WTC11 (cell line): ENCODE data around the gene BCL7A. TPM values are rescaled to one million over a fixed set of nuclear protein-coding genes. Genes with fewer than 3 reads are reported as not detected.
A peak's percentile ranks its signal among the peaks of the same experiment; 100 is the strongest.

Experiments used
- ATAC-seq: fragments of 200-7000 bp; cut with Tn5 transposase; 2 replicates; pipeline ENCODE4 v1.10.0; 2021; ENCODE audit warnings: mild to moderate bottlenecking, moderate library complexity
- CTCF ChIA-PET: fragments of 300-600 bp; sonication (Branson Sonifier 250); formaldehyde crosslinking; loops from one replicate; lab custom pipeline; 2021; ENCODE audit warnings: antibody characterized with exemption; lab: Charles Lee
- POLR2A ChIA-PET: fragments of 350-600 bp; sonication (Branson Sonifier 250); formaldehyde crosslinking; loops from one replicate; lab custom pipeline; 2021; ENCODE audit warnings: antibody characterized with exemption; lab: Charles Lee
- DNase-seq: peaks from one replicate; pipeline ENCODE4 v3.0.0; 2021; ENCODE audit warnings: low spot score
- H3K27ac Mint-ChIP-seq: 2 replicates; pipeline ENCODE4 v1.8.0; 2021; ENCODE audit warnings: mixed read lengths
- H3K27me3 Mint-ChIP-seq: 2 replicates; pipeline ENCODE4 v1.8.0; 2021; ENCODE audit warnings: low read depth, mild to moderate bottlenecking, moderate library complexity, mixed read lengths
- H3K36me3 Mint-ChIP-seq: 2 replicates; pipeline ENCODE4 v1.8.0; 2021; ENCODE audit warnings: mixed read lengths
- H3K4me1 Mint-ChIP-seq: 2 replicates; pipeline ENCODE4 v1.8.0; 2022; ENCODE audit warnings: mixed read lengths
- H3K4me3 Mint-ChIP-seq: 2 replicates; pipeline ENCODE4 v1.8.0; 2021; ENCODE audit warnings: mild to moderate bottlenecking, moderate library complexity, mixed read lengths
- H3K9me3 Mint-ChIP-seq: 2 replicates; pipeline ENCODE4 v1.8.0; 2021; ENCODE audit warnings: mixed read lengths
- ATF1 ChIP-seq: sonication (generic); formaldehyde crosslinking; IDR thresholded peaks from 2 replicates; pipeline ENCODE4 v1.8.1; 2023; ENCODE audit warnings: mild to moderate bottlenecking, moderate library complexity, missing genetic modification reagents
- ATF6 ChIP-seq: sonication (generic); formaldehyde crosslinking; IDR thresholded peaks from 2 replicates; pipeline ENCODE4 v1.8.1; 2023; ENCODE audit warnings: mild to moderate bottlenecking, missing genetic modification reagents
- CBFB ChIP-seq: sonication (generic); formaldehyde crosslinking; IDR thresholded peaks from 2 replicates; pipeline ENCODE4 v1.8.1; 2022; ENCODE audit warnings: mild to moderate bottlenecking, low read depth, missing genetic modification reagents
- CTCF ChIP-seq: fragments of 200-600 bp; IDR thresholded peaks from 2 replicates; pipeline ENCODE4 v1.8.0; 2022; ENCODE audit warnings: antibody characterized with exemption
- JAZF1 ChIP-seq: fragments of 250-450 bp; sonication (Bioruptor Pico); IDR thresholded peaks from 2 replicates; pipeline ENCODE4 v1.9.0; 2021; ENCODE audit warnings: moderate library complexity, mild to moderate bottlenecking, inconsistent platforms
- JUN ChIP-seq: sonication (generic); formaldehyde crosslinking; IDR thresholded peaks from 2 replicates; pipeline ENCODE4 v1.8.0; 2023; ENCODE audit warnings: mild to moderate bottlenecking, missing genetic modification reagents
- NR3C1 ChIP-seq: sonication (generic); formaldehyde crosslinking; conservative IDR thresholded peaks from 2 replicates; pipeline ENCODE4 v1.8.1; 2023; ENCODE audit warnings: low read depth, mild to moderate bottlenecking, missing genetic modification reagents
- OVOL2 ChIP-seq: fragments of 250-450 bp; sonication (Bioruptor Pico); IDR thresholded peaks from 2 replicates; pipeline ENCODE4 v1.9.0; 2021; ENCODE audit warnings: mild to moderate bottlenecking, borderline replicate concordance
- RELA ChIP-seq: sonication (generic); formaldehyde crosslinking; IDR thresholded peaks from 2 replicates; pipeline ENCODE4 v1.8.1; 2022; ENCODE audit warnings: missing genetic modification reagents, mild to moderate bottlenecking, borderline replicate concordance
- SMAD3 ChIP-seq: sonication (generic); formaldehyde crosslinking; IDR thresholded peaks from 2 replicates; pipeline ENCODE4 v1.8.0; 2022; ENCODE audit warnings: missing genetic modification reagents, mild to moderate bottlenecking, borderline replicate concordance
- SOX15 ChIP-seq: fragments of 250-450 bp; sonication (Bioruptor Pico); IDR thresholded peaks from 2 replicates; pipeline ENCODE4 v1.9.0; 2021; ENCODE audit warnings: mild to moderate bottlenecking
- STAT6 ChIP-seq: sonication (generic); formaldehyde crosslinking; conservative IDR thresholded peaks from 2 replicates; pipeline ENCODE4 v1.8.1; 2023; ENCODE audit warnings: mild to moderate bottlenecking, low read depth, missing genetic modification reagents, moderate library complexity
- TEAD4 ChIP-seq: sonication (generic); formaldehyde crosslinking; IDR thresholded peaks from 2 replicates; pipeline ENCODE4 v1.8.0; 2022; ENCODE audit warnings: mild to moderate bottlenecking, missing genetic modification reagents
- TP53 ChIP-seq: sonication (generic); formaldehyde crosslinking; IDR thresholded peaks from 2 replicates; pipeline ENCODE4 v1.8.1; 2023; ENCODE audit warnings: mild to moderate bottlenecking, missing genetic modification reagents
- ZNF121 ChIP-seq: sonication (generic); formaldehyde crosslinking; IDR thresholded peaks from 2 replicates; pipeline ENCODE4 v1.8.0; 2023; ENCODE audit warnings: missing genetic modification reagents
- ZNF138 ChIP-seq: sonication (generic); formaldehyde crosslinking; conservative IDR thresholded peaks from 2 replicates; pipeline ENCODE4 v1.8.1; 2022; ENCODE audit warnings: mild to moderate bottlenecking, moderate library complexity, missing genetic modification reagents
- ZNF219 ChIP-seq: sonication (generic); formaldehyde crosslinking; IDR thresholded peaks from 2 replicates; pipeline ENCODE4 v1.8.0; 2023; ENCODE audit warnings: missing genetic modification reagents, mild to moderate bottlenecking, borderline replicate concordance
- ZNF281 ChIP-seq: sonication (generic); formaldehyde crosslinking; IDR thresholded peaks from 2 replicates; pipeline ENCODE4 v1.8.0; 2023; ENCODE audit warnings: mild to moderate bottlenecking, missing genetic modification reagents
- total RNA-seq: library from RNA; stranded (reverse); gene quantifications from 3 replicates; pipeline ENCODE4 v1.2.3, GENCODE V29; 2021

Gene BCL7A
- total RNA-seq, 1 experiment from 2014 or later = 19.7 TPM

GRCh38 chr12:122043476-122043875 lies 21.8 kb downstream of the BCL7A start:
- Mint-ChIP-seq H3K9me3 (0 out of 2 replicates have a peak, but pooled peaks cover 3% of the 10 kb centered on the region), H3K4me1 (no peaks in the 10 kb centered on the region), H3K27ac (no peak overlapping the region), H3K36me3 (peaks cover 48% of the 10 kb centered on the region), H3K4me3 (no peak overlapping the region), H3K27me3 (no peaks in the 10 kb centered on the region)
- TF ChIP-seq OVOL2 (CRISPR knock-in tag) = no peak
- TF ChIP-seq JAZF1 (CRISPR knock-in tag) = no peak
- ATAC-seq = no peak
- DNase-seq = no peak
- ChIA-PET CTCF (no interaction called here), POLR2A (no interaction called here)

GRCh38 chr12:122045262-122045661 lies 23.6 kb downstream of the BCL7A start:
- no peak overlapping the region for H3K4me3 Mint-ChIP-seq
- ChIA-PET POLR2A (no interaction called here), CTCF (interaction anchor here (0.5 kb wide), 1 partner anchor 1166 kb away, joined by 3 read pairs; no protein-coding TSS in a partner anchor)
- H3K4me1 Mint-ChIP-seq = no peaks in the 10 kb centered on the region
- TF ChIP-seq TP53 (CRISPR knock-in tag) (no peak), RELA (CRISPR knock-in tag) (no peak), TEAD4 (CRISPR knock-in tag) (no peak), ATF6 (CRISPR knock-in tag) (no peak), CBFB (no peak), SMAD3 (CRISPR knock-in tag) (no peak), ZNF219 (CRISPR knock-in tag) (no peak)
- 0 out of 2 replicates have a peak, but pooled peaks cover 3% of the 10 kb centered on the region for H3K9me3 Mint-ChIP-seq
- ATAC-seq = no peak
- peaks cover 40% of the 10 kb centered on the region for H3K36me3 Mint-ChIP-seq
- H3K27me3 Mint-ChIP-seq = no peaks in the 10 kb centered on the region
- no peak overlapping the region for H3K27ac Mint-ChIP-seq
- DNase-seq = no peak

GRCh38 chr12:122046145-122046544 lies 24.5 kb downstream of the BCL7A start:
- CTCF ChIA-PET = no interaction called here
- no peak for ATAC-seq
- no peak for TF ChIP-seq SOX15
- H3K9me3 Mint-ChIP-seq = 0 out of 2 replicates have a peak, but pooled peaks cover 3% of the 10 kb centered on the region
- H3K4me3 Mint-ChIP-seq = no peak overlapping the region
- no peak for DNase-seq
- POLR2A ChIA-PET = no interaction called here
- no peaks in the 10 kb centered on the region for H3K27me3 Mint-ChIP-seq
- no peak overlapping the region for H3K27ac Mint-ChIP-seq
- peaks cover 40% of the 10 kb centered on the region for H3K36me3 Mint-ChIP-seq
- no peaks in the 10 kb centered on the region for H3K4me1 Mint-ChIP-seq

- H3K36me3 Mint-ChIP-seq = peaks cover 30% of the 10 kb centered on the region
- TF ChIP-seq OVOL2 (CRISPR knock-in tag) (no peak), ZNF121 (CRISPR knock-in tag) (no peak), ATF1 (no peak), STAT6 (no peak)
- TF ChIP-seq, all 79 proteins: peak for 0
- Mint-ChIP-seq H3K9me3 (0 out of 2 replicates have a peak, but pooled peaks cover 3% of the 10 kb centered on the region), H3K27ac (peak overlapping the region; percentile 23; the same call in 1 of the 2 replicates), H3K27me3 (no peaks in the 10 kb centered on the region), H3K4me3 (no peak overlapping the region), H3K4me1 (no peaks in the 10 kb centered on the region)
- ChIA-PET POLR2A (no interaction called here), CTCF (no interaction called here)
- DNase-seq (no peak), ATAC-seq (no peak)
These were observed 26.5 kb downstream of the BCL7A start for GRCh38 chr12:122048151-122048550.

GRCh38 chr12:122049827-122050226 lies 28.1 kb downstream of the BCL7A start:
- no peak for DNase-seq
- 0 out of 2 replicates have a peak, but pooled peaks cover 3% of the 10 kb centered on the region for H3K9me3 Mint-ChIP-seq
- POLR2A ChIA-PET = no interaction called here
- CTCF ChIA-PET = no interaction called here
- H3K27ac Mint-ChIP-seq = peak overlapping the region; percentile 68; the same call in 1 of the 2 replicates
- no peaks in the 10 kb centered on the region for H3K27me3 Mint-ChIP-seq
- H3K4me3 Mint-ChIP-seq = no peak overlapping the region
- TF ChIP-seq ZNF281 (CRISPR knock-in tag) (no peak), ZNF138 (CRISPR knock-in tag) (no peak), ATF1 (no peak), JUN (no peak), ZNF219 (CRISPR knock-in tag) (no peak), NR3C1 (CRISPR knock-in tag) (no peak), CTCF (no peak)
- TF ChIP-seq, all 79 proteins: peak for 0
- Mint-ChIP-seq H3K4me1 (peaks cover 4% of the 10 kb centered on the region; the same call in 1 of the 2 replicates), H3K36me3 (peaks cover 19% of the 10 kb centered on the region)
- ATAC-seq = no peak
